Stimulated activated CD8-positive, alpha-beta memory T cell treated with anti-CD3 and anti-CD28 coated beads, Interleukin-7, amount 100 ng/mL, for 48 hours (primary cell): ENCODE data around the gene CPT2.
"Not testable (repeated sequence)": the region's sequence is repeated elsewhere in the genome, so short reads cannot be mapped to it uniquely, and the experiment has no call there.

Experiments
- DNase-seq, 2 donors: peaks; one replicate each; pipeline ENCODE4 v3.0.0-alpha.2; 2020; ENCODE audit warnings: low read depth in 1 of 2; ENCODE audit errors: extremely low read depth in 1 of 2

Gene CPT2

GRCh38 chr1:53182111-53182593 lies 14.5 kb upstream of the CPT2 start:
- DNase-seq: peak; percentile 37 to 68

GRCh38 chr1:53182716-53183094 lies 13.9 kb upstream of the CPT2 start:
- no peak for DNase-seq

GRCh38 chr1:53183095-53183990 lies 13.3 kb upstream of the CPT2 start:
- DNase-seq: no peak

GRCh38 chr1:53185955-53186297 lies 10.7 kb upstream of the CPT2 start:
- not testable (repeated sequence) for DNase-seq

- no peak for DNase-seq
Measured at GRCh38 chr1:53186533-53186932, 10.1 kb upstream of the CPT2 start.

- DNase-seq: no peak
Measured at GRCh38 chr1:53187401-53187800, 9.2 kb upstream of the CPT2 start.

- DNase-seq: no peak
Measured at GRCh38 chr1:53188099-53188498, 8.5 kb upstream of the CPT2 start.

- DNase-seq: no peak
Measured at GRCh38 chr1:53189061-53189460, 7.6 kb upstream of the CPT2 start.

- no peak for DNase-seq
Measured at GRCh38 chr1:53190210-53190611, 6.4 kb upstream of the CPT2 start.

GRCh38 chr1:53195246-53196016 lies 1.2 kb upstream of the CPT2 start:
- DNase-seq: no peak

- DNase-seq: no peak
Measured at GRCh38 chr1:53196017-53196484, 573 bp upstream of the CPT2 start.

- DNase-seq: no peak
Measured at GRCh38 chr1:53197291-53198200, 922 bp downstream of the CPT2 start.

- no peak for DNase-seq
Measured at GRCh38 chr1:53198241-53198651, 1.6 kb downstream of the CPT2 start.

- DNase-seq: no peak
Measured at GRCh38 chr1:53203466-53203865, 6.8 kb downstream of the CPT2 start.

- DNase-seq: not testable (repeated sequence)
Measured at GRCh38 chr1:53205496-53205895, 8.9 kb downstream of the CPT2 start.

GRCh38 chr1:53206083-53206685 lies 9.6 kb downstream of the CPT2 start:
- DNase-seq: not testable (repeated sequence)

- DNase-seq: no peak
Measured at GRCh38 chr1:53206735-53207379, 10.2 kb downstream of the CPT2 start.

GRCh38 chr1:53207726-53208125 lies 11.1 kb downstream of the CPT2 start:
- no peak for DNase-seq

- no peak for DNase-seq
Measured at GRCh38 chr1:53210352-53210751, 13.7 kb downstream of the CPT2 start.

GRCh38 chr1:53210954-53211353 lies 14.3 kb downstream of the CPT2 start:
- no peak for DNase-seq
